A549 (cell line): ENCODE results near the gene SH3RF3. TPM values are rescaled to one million over a fixed set of nuclear protein-coding genes. Genes with fewer than 3 reads are reported as not detected.

Source experiments
- ATAC-seq, 2 experiments: fragments of 200-7000 bp in 1 of 2; fragments of >200 bp in 1 of 2; cut with Nextera tagmentation in 1 of 2; cut with Tn5 transposase in 1 of 2; 3 replicates each; pipeline versions ENCODE4 v1.8.0 to v1.9.1; 2018 to 2020; ENCODE audit warnings: mild to moderate bottlenecking in 1 of 2, moderate library complexity in 1 of 2
- CTCF ChIA-PET: fragments of 300-600 bp; sonication (Branson Sonifier 250); formaldehyde crosslinking; extraction: SDS; loops from one replicate; lab custom pipeline; 2021; ENCODE audit warnings: antibody characterized with exemption, inconsistent platforms; lab: Yijun Ruan, JAX
- POLR2A ChIA-PET: fragments of 350-600 bp; formaldehyde crosslinking; extraction: SDS; loops from one replicate; lab custom pipeline; 2021; ENCODE audit warnings: antibody characterized with exemption, inconsistent platforms; lab: Yijun Ruan, JAX
- DNase-seq, 2 experiments: peaks; one replicate each; pipeline versions ENCODE4 v3.0.0 to v3.0.0-alpha.2; 2011 to 2016; ENCODE audit warnings: low read depth in 1 of 2, low spot score in 1 of 2
- FAIRE-seq: peaks from 2 replicates; lab custom pipeline; 2011; peaks lifted over from hg19 to GRCh38; lab: Jason Lieb, UNC
- H3K27ac ChIP-seq, 2 experiments: fragments of >200 bp; sonication (Bioruptor Twin); formaldehyde crosslinking; 3 replicates each; pipeline ENCODE4 v1.5.1; 2016 to 2017
- H3K4me1 ChIP-seq: fragments of >200 bp; sonication (Bioruptor Twin); formaldehyde crosslinking; 3 replicates; pipeline ENCODE4 v1.6.1; 2016
- H3K4me2 ChIP-seq: fragments of >200 bp; sonication (Bioruptor Twin); formaldehyde crosslinking; 3 replicates; pipeline ENCODE4 v1.6.1; 2016
- H3K4me3 ChIP-seq: fragments of >200 bp; sonication (Bioruptor Twin); formaldehyde crosslinking; 3 replicates; pipeline ENCODE4 v1.5.1; 2016
- H3K9me3 ChIP-seq: fragments of >200 bp; sonication (Bioruptor Twin); formaldehyde crosslinking; 3 replicates; pipeline ENCODE4 v1.6.1; 2016
- CBX2 ChIP-seq: fragments of 200-600 bp; sonication (generic); IDR thresholded peaks from 2 replicates; pipeline ENCODE4 v1.6.1; 2016; ENCODE audit warnings: low read depth, mild to moderate bottlenecking, borderline replicate concordance
- CBX8 ChIP-seq: fragments of 200-600 bp; sonication (generic); IDR thresholded peaks from 2 replicates; pipeline ENCODE4 v1.6.1; 2016
- CHD4 ChIP-seq: fragments of 200-600 bp; sonication (generic); IDR thresholded peaks from 2 replicates; pipeline ENCODE4 v1.6.1; 2016; ENCODE audit warnings: antibody characterized with exemption, mild to moderate bottlenecking, borderline replicate concordance
- EHMT2 ChIP-seq: fragments of 200-600 bp; sonication (generic); IDR thresholded peaks from 2 replicates; pipeline ENCODE4 v1.6.1; 2016; ENCODE audit warnings: antibody characterized with exemption, low read depth, mild to moderate bottlenecking, moderate library complexity
- ELK1 ChIP-seq: fragments of 150-350 bp; IDR thresholded peaks from 2 replicates; pipeline ENCODE4 v1.6.1; 2014; ENCODE audit warnings: low read depth, mild to moderate bottlenecking, low read length
- ESRRA ChIP-seq: fragments of 150-350 bp; IDR thresholded peaks from 2 replicates; pipeline ENCODE4 v1.6.1; 2014; ENCODE audit warnings: mild to moderate bottlenecking, low read length, borderline replicate concordance
- FOSB ChIP-seq: fragments of 250-450 bp; sonication (Bioruptor Pico); IDR thresholded peaks from 2 replicates; pipeline ENCODE4 v1.5.0; 2020; ENCODE audit warnings: mild to moderate bottlenecking, moderate library complexity
- HOXB5 ChIP-seq: fragments of 250-450 bp; sonication (Bioruptor Pico); IDR thresholded peaks from 2 replicates; pipeline ENCODE4 v1.5.0; 2020; ENCODE audit warnings: mild to moderate bottlenecking, moderate library complexity
- JUN ChIP-seq, 2 experiments: fragments of >200 bp; sonication (Bioruptor Twin); formaldehyde crosslinking; IDR thresholded peaks; 2 replicates in 1 of 2; 3 replicates in 1 of 2; pipeline ENCODE4 v1.6.1; 2016 to 2017
- JUNB ChIP-seq: fragments of >200 bp; sonication (Bioruptor Twin); formaldehyde crosslinking; IDR thresholded peaks from 2 replicates; pipeline ENCODE4 v1.6.1; 2016
- KDM1A ChIP-seq: fragments of 200-600 bp; sonication (generic); IDR thresholded peaks from 2 replicates; pipeline ENCODE4 v1.6.1; 2016; ENCODE audit warnings: low read depth, mild to moderate bottlenecking
- KDM5A ChIP-seq: fragments of 200-600 bp; sonication (generic); IDR thresholded peaks from 2 replicates; pipeline ENCODE4 v1.6.1; 2016; ENCODE audit warnings: antibody characterized with exemption, mild to moderate bottlenecking
- MAFK ChIP-seq: fragments of 450-650 bp; IDR thresholded peaks from 2 replicates; pipeline ENCODE4 v1.6.1; 2014; ENCODE audit not compliant: partially characterized antibody
- MAZ ChIP-seq: fragments of 150-350 bp; IDR thresholded peaks from 2 replicates; pipeline ENCODE4 v1.6.1; 2014; ENCODE audit warnings: antibody characterized with exemption, low read depth, low read length, borderline replicate concordance
- NFE2L2 ChIP-seq: fragments of 150-350 bp; conservative IDR thresholded peaks from 2 replicates; pipeline ENCODE4 v1.6.1; 2014; ENCODE audit warnings: low read length
- NPAS2 ChIP-seq: fragments of 250-450 bp; sonication (Bioruptor Pico); IDR thresholded peaks from 2 replicates; pipeline ENCODE4 v1.8.0; 2022; ENCODE audit warnings: mild to moderate bottlenecking, moderate library complexity, borderline replicate concordance
- RFX5 ChIP-seq: fragments of 450-650 bp; IDR thresholded peaks from 2 replicates; pipeline ENCODE4 v1.7.1; 2014; ENCODE audit warnings: antibody characterized with exemption, mild to moderate bottlenecking, moderate library complexity
- RNF2 ChIP-seq: fragments of 200-600 bp; sonication (generic); IDR thresholded peaks from 2 replicates; pipeline ENCODE4 v1.6.1; 2016; ENCODE audit warnings: low read depth, mild to moderate bottlenecking, antibody characterized with exemption, moderate library complexity, borderline replicate concordance
- SMC3 ChIP-seq: fragments of >200 bp; sonication (Bioruptor Twin); formaldehyde crosslinking; IDR thresholded peaks from 3 replicates; pipeline ENCODE4 v1.6.1; 2018; ENCODE audit warnings: inconsistent platforms
- SREBF2 ChIP-seq: fragments of 450-650 bp; IDR thresholded peaks from 2 replicates; pipeline ENCODE4 v1.6.1; 2014; ENCODE audit warnings: mild to moderate bottlenecking, moderate library complexity
- ZC3H11A ChIP-seq: fragments of 450-650 bp; IDR thresholded peaks from 2 replicates; pipeline ENCODE4 v1.6.1; 2014; ENCODE audit warnings: antibody characterized with exemption, mild to moderate bottlenecking
- ZSCAN20 ChIP-seq: fragments of 250-450 bp; sonication (Bioruptor Pico); IDR thresholded peaks from 2 replicates; pipeline ENCODE4 v1.8.0; 2022; ENCODE audit warnings: mild to moderate bottlenecking, moderate library complexity
- WGBS: methylation state at CpG from one replicate; pipeline ENCODE4 v1.1.6; 2017; ENCODE audit errors: missing lambda C conversion rate; 5-methylcytosine and 5-hydroxymethylcytosine counted together
- polyA plus RNA-seq, 4 experiments: library from polyadenylated mRNA; depleted of rRNA in 3 of 4; stranded (reverse); fragments of >200 nt; fragmentation: RNase III in 1 of 4; extraction: RNeasy Plus Mini Kit Qiagen cat#74134 plus additional on column Dnase treatment in 1 of 4; gene quantifications; 2 replicates in 3 of 4; 3 replicates in 1 of 4; pipeline ENCODE4 v1.2.3, GENCODE V29; 2011 to 2017
- TF ChIP-seq, protein P1 (sequence below): fragments of 450-650 bp; IDR thresholded peaks from 2 replicates; pipeline ENCODE4 v1.6.1; 2014; ENCODE audit warnings: antibody characterized with exemption
- TF ChIP-seq, protein P2 (sequence below): fragments of 250-450 bp; sonication (Bioruptor Pico); IDR thresholded peaks from 2 replicates; pipeline ENCODE4 v1.5.0; 2021; ENCODE audit warnings: mild to moderate bottlenecking, moderate library complexity, borderline replicate concordance

Gene SH3RF3
- polyA plus RNA-seq, 2 of the 4 experiments (the other 2 are of a cell fraction): 0.04 to 0.21 TPM

GRCh38 chr2:109468893-109469292 is 339.9 kb downstream of the SH3RF3 start (continued):
- TF ChIP-seq, protein P1, sequence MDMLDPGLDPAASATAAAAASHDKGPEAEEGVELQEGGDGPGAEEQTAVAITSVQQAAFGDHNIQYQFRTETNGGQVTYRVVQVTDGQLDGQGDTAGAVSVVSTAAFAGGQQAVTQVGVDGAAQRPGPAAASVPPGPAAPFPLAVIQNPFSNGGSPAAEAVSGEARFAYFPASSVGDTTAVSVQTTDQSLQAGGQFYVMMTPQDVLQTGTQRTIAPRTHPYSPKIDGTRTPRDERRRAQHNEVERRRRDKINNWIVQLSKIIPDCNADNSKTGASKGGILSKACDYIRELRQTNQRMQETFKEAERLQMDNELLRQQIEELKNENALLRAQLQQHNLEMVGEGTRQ: no peak

GRCh38 chr2:109471658-109472057 is 342.7 kb downstream of the SH3RF3 start:
- no peak for ATAC-seq
- ChIA-PET POLR2A (no interaction called here), CTCF (interaction anchor here (1.0 to 1.7 kb wide), 3 partner anchors 11 to 38 kb away, joined by 3 to 5 read pairs (median 3); no protein-coding TSS in a partner anchor)
- TF ChIP-seq JUN (IDR thresholded peaks at IDR 0.05) (no peak), HOXB5 (CRISPR knock-in tag) (no peak), EHMT2 (no peak), KDM5A (no peak), ZSCAN20 (CRISPR knock-in tag) (no peak), RFX5 (no peak), MAFK (no peak), FOSB (no peak), ELK1 (no peak), MAZ (no peak)
- 74% methylated on average over 3 of the region's 3 CpGs for WGBS
- DNase-seq: no peak
- H3K9me3 ChIP-seq: no peaks in the 10 kb centered on the region
- H3K4me2 ChIP-seq: no peak overlapping the region
- peaks cover 7% of the 10 kb centered on the region; the same call in 1 of the 3 replicates for H3K4me1 ChIP-seq
- H3K27ac ChIP-seq: no peak overlapping the region
- no peak overlapping the region for H3K4me3 ChIP-seq
- no peak for FAIRE-seq

DNA sequence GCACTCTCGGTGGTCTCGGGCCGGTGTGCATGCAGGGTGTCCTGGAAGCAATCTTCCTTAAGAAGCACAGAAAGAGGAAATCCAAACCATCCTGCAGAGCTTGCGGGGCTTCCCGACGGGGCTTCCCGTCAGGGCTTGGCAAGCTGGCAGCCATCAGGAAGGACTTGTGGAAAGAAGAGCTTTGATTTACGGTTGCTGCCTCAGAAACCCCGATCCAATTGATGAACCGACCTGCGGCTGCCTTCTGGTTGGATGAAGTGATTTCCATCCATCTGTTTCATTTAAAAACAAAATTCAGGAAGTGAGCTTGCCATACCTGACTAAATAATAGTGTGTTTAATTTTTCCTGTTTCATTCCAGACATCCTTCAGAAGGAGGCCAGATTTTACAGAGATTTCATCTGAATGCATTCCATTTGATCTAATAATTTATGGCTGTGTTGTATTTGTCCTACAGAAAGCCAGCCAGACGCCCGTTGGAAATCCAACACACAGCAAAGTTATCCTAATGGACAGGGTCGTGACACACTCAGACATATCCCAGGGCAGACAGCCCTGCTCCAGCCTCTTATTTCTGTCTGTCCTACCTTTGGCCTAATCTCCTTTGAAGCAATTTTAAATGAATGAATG is 343.4 kb downstream of the SH3RF3 start:
- no peak for FAIRE-seq
- no peak overlapping the region for H3K4me2 ChIP-seq

DNA sequence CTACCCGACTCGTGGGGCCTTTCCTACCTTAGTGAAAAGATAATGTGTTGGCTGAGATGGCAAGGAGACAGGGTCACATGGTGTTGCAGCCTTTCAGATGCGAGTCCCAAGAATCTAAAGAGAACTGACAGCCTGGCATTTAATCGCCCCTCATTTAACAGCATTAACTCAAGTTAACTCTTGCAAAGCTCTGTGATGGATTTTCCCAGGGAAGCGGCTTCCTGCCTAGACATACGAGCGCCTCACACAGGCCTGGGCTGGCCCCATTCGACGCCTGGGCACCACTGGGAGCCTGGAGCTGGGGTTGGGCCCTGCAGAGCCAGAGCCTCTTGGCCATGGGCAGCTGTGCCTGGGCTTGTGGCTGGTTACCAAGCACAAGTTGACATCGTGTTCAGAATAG is 344.0 kb downstream of the SH3RF3 start:
- POLR2A ChIA-PET: no interaction called here
- FAIRE-seq: no peak

More for the DNA sequence above, 343.4 kb downstream of the SH3RF3 start:
- no peak overlapping the region for H3K27ac ChIP-seq
- DNase-seq: no peak
- peaks cover 3% of the 10 kb centered on the region; the same call in 1 of the 3 replicates for H3K4me1 ChIP-seq
- ChIA-PET CTCF (interaction anchor here (1.7 kb wide), 1 partner anchor 10 kb away, joined by 5 read pairs; no protein-coding TSS in a partner anchor), POLR2A (no interaction called here)
- 80% methylated on average over 14 of the region's 14 CpGs for WGBS
- no peak for TF ChIP-seq MAFK
- no peak for TF ChIP-seq NPAS2 (CRISPR knock-in tag)
- no peak for TF ChIP-seq CHD4
- TF ChIP-seq KDM1A: no peak
- TF ChIP-seq CBX2: no peak
- no peak for TF ChIP-seq SMC3
- TF ChIP-seq, protein P2, sequence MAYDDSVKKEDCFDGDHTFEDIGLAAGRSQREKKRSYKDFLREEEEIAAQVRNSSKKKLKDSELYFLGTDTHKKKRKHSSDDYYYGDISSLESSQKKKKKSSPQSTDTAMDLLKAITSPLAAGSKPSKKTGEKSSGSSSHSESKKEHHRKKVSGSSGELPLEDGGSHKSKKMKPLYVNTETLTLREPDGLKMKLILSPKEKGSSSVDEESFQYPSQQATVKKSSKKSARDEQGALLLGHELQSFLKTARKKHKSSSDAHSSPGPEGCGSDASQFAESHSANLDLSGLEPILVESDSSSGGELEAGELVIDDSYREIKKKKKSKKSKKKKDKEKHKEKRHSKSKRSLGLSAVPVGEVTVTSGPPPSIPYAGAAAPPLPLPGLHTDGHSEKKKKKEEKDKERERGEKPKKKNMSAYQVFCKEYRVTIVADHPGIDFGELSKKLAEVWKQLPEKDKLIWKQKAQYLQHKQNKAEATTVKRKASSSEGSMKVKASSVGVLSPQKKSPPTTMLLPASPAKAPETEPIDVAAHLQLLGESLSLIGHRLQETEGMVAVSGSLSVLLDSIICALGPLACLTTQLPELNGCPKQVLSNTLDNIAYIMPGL (CRISPR knock-in tag): no peak
- TF ChIP-seq CBX8: no peak
- TF ChIP-seq EHMT2: no peak
- no peak for TF ChIP-seq FOSB
- TF ChIP-seq JUNB: no peak
- no peak for TF ChIP-seq ESRRA
- ATAC-seq: no peak
- no peak overlapping the region for H3K4me3 ChIP-seq
- H3K9me3 ChIP-seq: no peaks in the 10 kb centered on the region

More for the DNA sequence above, 344.0 kb downstream of the SH3RF3 start:
- WGBS: 61% methylated on average over 6 of the region's 10 CpGs
- H3K27ac ChIP-seq: no peak overlapping the region
- no peak overlapping the region for H3K4me2 ChIP-seq
- no peak for ATAC-seq
- no peak overlapping the region for H3K4me3 ChIP-seq
- CTCF ChIA-PET: interaction anchor here (1.7 kb wide), 1 partner anchor 10 kb away, joined by 5 read pairs; no protein-coding TSS in a partner anchor
- TF ChIP-seq NFE2L2 (no peak), ZC3H11A (no peak), SREBF2 (no peak), RNF2 (no peak)
- no peak for DNase-seq
- H3K9me3 ChIP-seq: no peaks in the 10 kb centered on the region
- H3K4me1 ChIP-seq: no peaks in the 10 kb centered on the region
